Measurements from ENCODE around the gene EPC1.

DNA sequence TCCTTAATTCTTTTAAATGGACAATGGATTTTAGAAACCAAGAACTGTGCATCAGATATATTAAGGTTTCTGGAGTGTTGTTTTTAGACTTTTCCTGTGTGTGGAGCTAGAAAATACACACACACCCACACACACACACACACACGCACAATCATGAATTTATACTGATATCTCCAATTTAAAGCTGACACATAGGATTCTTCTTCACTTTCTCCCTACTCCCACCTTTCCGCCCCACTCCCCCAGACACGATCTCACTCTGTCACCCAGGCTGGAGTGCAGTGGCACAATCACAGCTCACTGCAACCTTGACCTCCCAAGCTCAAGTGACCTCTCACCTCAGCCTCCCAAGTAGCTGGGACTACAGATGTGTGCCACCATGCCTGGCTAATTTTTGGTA, 100.3 kb downstream of the EPC1 start:
- TF ChIP-seq FOXM1 (IDR thresholded peaks at IDR 0.05; ENCODE audit: borderline replicate concordance, low read depth) = no peak
- TF ChIP-seq, protein P1, sequence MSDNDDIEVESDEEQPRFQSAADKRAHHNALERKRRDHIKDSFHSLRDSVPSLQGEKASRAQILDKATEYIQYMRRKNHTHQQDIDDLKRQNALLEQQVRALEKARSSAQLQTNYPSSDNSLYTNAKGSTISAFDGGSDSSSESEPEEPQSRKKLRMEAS (IDR thresholded peaks at IDR 0.05) = no peak
- TF ChIP-seq CEBPB (IDR thresholded peaks at IDR 0.05) = no peak
- TF ChIP-seq RAD21 (IDR thresholded peaks at IDR 0.05; ENCODE audit: low read depth) = no peak
- TF ChIP-seq, protein P2, sequence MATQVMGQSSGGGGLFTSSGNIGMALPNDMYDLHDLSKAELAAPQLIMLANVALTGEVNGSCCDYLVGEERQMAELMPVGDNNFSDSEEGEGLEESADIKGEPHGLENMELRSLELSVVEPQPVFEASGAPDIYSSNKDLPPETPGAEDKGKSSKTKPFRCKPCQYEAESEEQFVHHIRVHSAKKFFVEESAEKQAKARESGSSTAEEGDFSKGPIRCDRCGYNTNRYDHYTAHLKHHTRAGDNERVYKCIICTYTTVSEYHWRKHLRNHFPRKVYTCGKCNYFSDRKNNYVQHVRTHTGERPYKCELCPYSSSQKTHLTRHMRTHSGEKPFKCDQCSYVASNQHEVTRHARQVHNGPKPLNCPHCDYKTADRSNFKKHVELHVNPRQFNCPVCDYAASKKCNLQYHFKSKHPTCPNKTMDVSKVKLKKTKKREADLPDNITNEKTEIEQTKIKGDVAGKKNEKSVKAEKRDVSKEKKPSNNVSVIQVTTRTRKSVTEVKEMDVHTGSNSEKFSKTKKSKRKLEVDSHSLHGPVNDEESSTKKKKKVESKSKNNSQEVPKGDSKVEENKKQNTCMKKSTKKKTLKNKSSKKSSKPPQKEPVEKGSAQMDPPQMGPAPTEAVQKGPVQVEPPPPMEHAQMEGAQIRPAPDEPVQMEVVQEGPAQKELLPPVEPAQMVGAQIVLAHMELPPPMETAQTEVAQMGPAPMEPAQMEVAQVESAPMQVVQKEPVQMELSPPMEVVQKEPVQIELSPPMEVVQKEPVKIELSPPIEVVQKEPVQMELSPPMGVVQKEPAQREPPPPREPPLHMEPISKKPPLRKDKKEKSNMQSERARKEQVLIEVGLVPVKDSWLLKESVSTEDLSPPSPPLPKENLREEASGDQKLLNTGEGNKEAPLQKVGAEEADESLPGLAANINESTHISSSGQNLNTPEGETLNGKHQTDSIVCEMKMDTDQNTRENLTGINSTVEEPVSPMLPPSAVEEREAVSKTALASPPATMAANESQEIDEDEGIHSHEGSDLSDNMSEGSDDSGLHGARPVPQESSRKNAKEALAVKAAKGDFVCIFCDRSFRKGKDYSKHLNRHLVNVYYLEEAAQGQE (IDR thresholded peaks at IDR 0.05; ENCODE audit: low read depth) = no peak
- no peak for TF ChIP-seq YY1 (IDR thresholded peaks at IDR 0.05; ENCODE audit: low read depth)
